ENCODE results near the gene SLC37A3. TPM values are rescaled to one million over a fixed set of nuclear protein-coding genes. Genes with fewer than 3 reads are reported as not detected.

Gene SLC37A3
- total RNA-seq, 1 experiment from 2014 or later = 25.5 TPM

DNA sequence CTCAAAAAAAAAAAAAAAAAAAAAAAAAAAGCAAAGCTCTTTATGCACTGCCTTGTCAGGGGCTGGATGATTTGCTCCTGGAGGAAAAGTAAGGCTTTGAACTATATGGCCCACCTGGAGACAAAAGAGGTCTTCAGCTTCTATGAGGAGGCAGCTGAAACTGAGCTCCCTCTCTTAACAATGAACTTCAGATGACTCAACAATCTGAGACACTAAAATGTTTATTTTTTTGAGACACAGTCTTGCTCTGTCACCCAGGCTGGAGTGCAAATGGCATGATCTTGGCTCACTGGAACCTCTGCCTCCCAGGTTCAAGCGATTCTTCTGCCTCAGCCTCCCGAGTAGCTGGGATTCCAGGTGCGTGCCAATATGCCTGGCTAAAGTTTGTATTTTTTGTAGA is 42.3 kb upstream of the SLC37A3 start:
- no peak overlapping the region for H3K4me3 Mint-ChIP-seq (ENCODE audit: unreplicated experiment)
- H3K27me3 Mint-ChIP-seq (ENCODE audit: insufficient read depth, unreplicated experiment) = no peaks in the 10 kb centered on the region
- TF ChIP-seq, protein P1, sequence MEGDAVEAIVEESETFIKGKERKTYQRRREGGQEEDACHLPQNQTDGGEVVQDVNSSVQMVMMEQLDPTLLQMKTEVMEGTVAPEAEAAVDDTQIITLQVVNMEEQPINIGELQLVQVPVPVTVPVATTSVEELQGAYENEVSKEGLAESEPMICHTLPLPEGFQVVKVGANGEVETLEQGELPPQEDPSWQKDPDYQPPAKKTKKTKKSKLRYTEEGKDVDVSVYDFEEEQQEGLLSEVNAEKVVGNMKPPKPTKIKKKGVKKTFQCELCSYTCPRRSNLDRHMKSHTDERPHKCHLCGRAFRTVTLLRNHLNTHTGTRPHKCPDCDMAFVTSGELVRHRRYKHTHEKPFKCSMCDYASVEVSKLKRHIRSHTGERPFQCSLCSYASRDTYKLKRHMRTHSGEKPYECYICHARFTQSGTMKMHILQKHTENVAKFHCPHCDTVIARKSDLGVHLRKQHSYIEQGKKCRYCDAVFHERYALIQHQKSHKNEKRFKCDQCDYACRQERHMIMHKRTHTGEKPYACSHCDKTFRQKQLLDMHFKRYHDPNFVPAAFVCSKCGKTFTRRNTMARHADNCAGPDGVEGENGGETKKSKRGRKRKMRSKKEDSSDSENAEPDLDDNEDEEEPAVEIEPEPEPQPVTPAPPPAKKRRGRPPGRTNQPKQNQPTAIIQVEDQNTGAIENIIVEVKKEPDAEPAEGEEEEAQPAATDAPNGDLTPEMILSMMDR (IDR thresholded peaks at IDR 0.05; ENCODE audit: unreplicated experiment) = no peak
- H3K4me1 Mint-ChIP-seq (ENCODE audit: insufficient read depth, unreplicated experiment) = no peaks in the 10 kb centered on the region
- no peaks in the 10 kb centered on the region for H3K36me3 Mint-ChIP-seq (ENCODE audit: insufficient read depth, unreplicated experiment)
- BruUV-seq (replicated peaks) = no TSS peak
- ChIA-PET POLR2A (interaction anchor here (1.5 kb wide), 1 partner anchor 9 kb away, joined by 6 read pairs; no protein-coding TSS in a partner anchor), CTCF (interaction anchor here (1.0 kb wide), 1 partner anchor 36 kb away, joined by 4 read pairs; no protein-coding TSS in a partner anchor)
- intact Hi-C loops (cut with micrococcal nuclease) = no loop called here
- no peak for DNase-seq (ENCODE audit: unreplicated experiment)
- H3K27ac Mint-ChIP-seq (ENCODE audit: low read depth, unreplicated experiment) = no peak overlapping the region
- H3K9me3 Mint-ChIP-seq (ENCODE audit: unreplicated experiment) = no peaks in the 10 kb centered on the region

DNA sequence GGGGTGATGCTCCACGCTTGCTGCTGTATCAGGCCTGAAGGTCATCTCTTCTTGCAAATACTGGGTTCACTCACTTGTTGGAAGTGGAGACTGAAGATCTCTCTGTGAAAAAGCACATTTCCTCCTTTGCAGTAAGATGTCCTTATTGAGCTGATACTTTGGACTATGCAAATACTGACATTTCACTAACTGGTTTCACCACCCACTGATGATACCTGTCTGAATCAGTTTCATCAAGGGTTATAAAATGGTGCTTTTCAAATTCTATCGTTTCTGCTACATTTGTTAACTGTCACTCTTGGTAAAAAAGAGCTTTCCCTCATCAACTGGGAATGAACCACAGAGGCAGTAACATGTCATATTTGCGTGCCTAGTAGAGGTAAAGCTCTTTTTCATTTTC is 41.0 kb upstream of the SLC37A3 start:
- no peak for DNase-seq (ENCODE audit: unreplicated experiment)
- BruUV-seq (replicated peaks) = no TSS peak
- TF ChIP-seq, protein P1 (IDR thresholded peaks at IDR 0.05; ENCODE audit: unreplicated experiment) = no peak
- ChIA-PET POLR2A (interaction anchor here (1.5 kb wide), 1 partner anchor 10 kb away, joined by 6 read pairs; no protein-coding TSS in a partner anchor), CTCF (interaction anchor here (0.6 kb wide), 1 partner anchor 55 kb away, joined by 4 read pairs; no protein-coding TSS in a partner anchor)
- Mint-ChIP-seq H3K27me3 (ENCODE audit: insufficient read depth, unreplicated experiment) (no peaks in the 10 kb centered on the region), H3K4me3 (ENCODE audit: unreplicated experiment) (no peak overlapping the region), H3K4me1 (ENCODE audit: insufficient read depth, unreplicated experiment) (no peaks in the 10 kb centered on the region), H3K9me3 (ENCODE audit: unreplicated experiment) (no peaks in the 10 kb centered on the region), H3K27ac (ENCODE audit: low read depth, unreplicated experiment) (no peak overlapping the region), H3K36me3 (ENCODE audit: insufficient read depth, unreplicated experiment) (no peaks in the 10 kb centered on the region)
- intact Hi-C loops (cut with micrococcal nuclease) = no loop called here

DNA sequence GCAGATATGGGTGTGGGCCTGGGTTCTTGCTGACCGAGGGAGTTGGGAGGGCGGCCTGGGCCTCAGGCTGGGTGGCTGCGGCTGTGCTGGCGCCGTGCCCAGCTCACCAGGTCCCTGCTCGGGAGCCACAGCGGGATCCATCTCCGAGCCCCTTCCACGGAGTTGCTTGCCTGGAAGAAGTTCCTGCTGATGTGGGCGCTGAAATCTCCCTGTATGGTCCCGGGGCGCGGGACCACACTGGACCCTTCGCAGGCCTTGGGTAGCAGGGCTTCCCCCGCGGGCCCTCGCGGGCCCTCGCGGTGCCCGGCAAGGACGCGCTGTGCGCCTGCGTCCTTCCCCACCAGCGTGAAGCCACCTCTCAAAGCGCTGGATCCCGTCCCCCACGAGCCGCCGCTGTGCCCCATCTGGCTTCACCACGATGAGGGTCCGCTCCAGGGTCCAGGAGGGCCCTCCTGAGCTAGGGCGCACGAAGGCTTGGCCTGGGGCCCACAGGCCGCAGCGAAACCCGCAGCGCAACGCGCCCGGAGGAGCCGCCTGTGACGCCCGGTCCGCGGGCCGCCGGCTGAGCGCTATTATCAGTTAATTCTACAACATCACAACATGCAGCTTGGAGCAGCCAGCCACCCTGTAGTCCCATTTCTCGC is 37.0 kb upstream of the SLC37A3 start:
- Mint-ChIP-seq H3K4me1 (ENCODE audit: insufficient read depth, unreplicated experiment) (no peaks in the 10 kb centered on the region), H3K27ac (ENCODE audit: low read depth, unreplicated experiment) (no peak overlapping the region), H3K4me3 (ENCODE audit: unreplicated experiment) (no peak overlapping the region), H3K9me3 (ENCODE audit: unreplicated experiment) (no peaks in the 10 kb centered on the region), H3K36me3 (ENCODE audit: insufficient read depth, unreplicated experiment) (no peaks in the 10 kb centered on the region), H3K27me3 (ENCODE audit: insufficient read depth, unreplicated experiment) (no peaks in the 10 kb centered on the region)
- TF ChIP-seq, protein P1 (IDR thresholded peaks at IDR 0.05; ENCODE audit: unreplicated experiment) = no peak
- ChIA-PET POLR2A (no interaction called here), CTCF (no interaction called here)
- BruUV-seq (replicated peaks) = no TSS peak
- intact Hi-C loops (cut with micrococcal nuclease) = no loop called here
- DNase-seq (ENCODE audit: unreplicated experiment) = no peak

DNA sequence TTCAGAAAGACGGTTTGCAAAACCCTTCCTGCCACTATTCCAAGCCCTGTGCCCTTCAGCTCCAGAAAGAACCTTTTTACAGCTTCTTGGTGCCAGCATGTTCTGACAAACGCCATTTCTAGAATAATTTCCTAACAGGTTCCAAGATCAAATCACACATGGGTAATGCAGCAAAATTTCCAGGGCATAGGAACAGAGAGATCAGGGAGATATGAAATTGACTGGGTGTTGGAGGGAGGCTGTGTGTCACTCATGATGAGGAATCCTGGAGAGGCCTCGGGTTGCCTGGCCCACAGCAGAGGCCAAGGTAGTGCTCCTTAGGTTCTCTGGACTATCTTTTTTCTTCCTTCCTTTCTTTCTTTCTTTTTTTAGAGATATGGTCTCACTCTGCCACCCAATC is 35.1 kb upstream of the SLC37A3 start:
- TF ChIP-seq, protein P1 (IDR thresholded peaks at IDR 0.05; ENCODE audit: unreplicated experiment) = no peak
- CTCF ChIA-PET = interaction anchor here (1.0 kb wide), 1 partner anchor 102 kb away, joined by 4 read pairs; no protein-coding TSS in a partner anchor
- no peak overlapping the region for H3K27ac Mint-ChIP-seq (ENCODE audit: low read depth, unreplicated experiment)
- no peaks in the 10 kb centered on the region for H3K27me3 Mint-ChIP-seq (ENCODE audit: insufficient read depth, unreplicated experiment)
- intact Hi-C loops (cut with micrococcal nuclease) = no loop called here
- BruUV-seq (replicated peaks) = no TSS peak
- POLR2A ChIA-PET = interaction anchor here (0.6 kb wide), 1 partner anchor 164 kb away, joined by 3 read pairs; no protein-coding TSS in a partner anchor
- no peak overlapping the region for H3K4me3 Mint-ChIP-seq (ENCODE audit: unreplicated experiment)
- DNase-seq (ENCODE audit: unreplicated experiment) = no peak
- no peaks in the 10 kb centered on the region for H3K4me1 Mint-ChIP-seq (ENCODE audit: insufficient read depth, unreplicated experiment)
- H3K36me3 Mint-ChIP-seq (ENCODE audit: insufficient read depth, unreplicated experiment) = no peaks in the 10 kb centered on the region
- H3K9me3 Mint-ChIP-seq (ENCODE audit: unreplicated experiment) = no peaks in the 10 kb centered on the region
